Calu3 (cell line): ENCODE data around the gene DUSP16. TPM values are rescaled to one million over a fixed set of nuclear protein-coding genes. Genes with fewer than 3 reads are reported as not detected.

Source experiments
- BruUV-seq: library from RNA; stranded (reverse); fragments of 400-500 nt; replicated peaks from 2 replicates; lab custom pipeline; 2021; lab: Mats Ljungman, UMichigan
- CTCF ChIA-PET: fragments of 300-600 bp; sonication (Branson Sonifier 250); formaldehyde crosslinking; loops from one replicate; lab custom pipeline; 2022; ENCODE audit warnings: antibody characterized with exemption; lab: Charles Lee
- DNase-seq: peaks from one replicate; pipeline ENCODE4 v3.0.0; 2022
- H3K27ac Mint-ChIP-seq: one replicate; pipeline ENCODE4 v1.8.0; 2022; ENCODE audit warnings: mixed read lengths; ENCODE audit not compliant: unreplicated experiment
- H3K27me3 Mint-ChIP-seq: one replicate; pipeline ENCODE4 v1.8.0; 2022; ENCODE audit warnings: mixed read lengths; ENCODE audit not compliant: unreplicated experiment
- H3K36me3 Mint-ChIP-seq: one replicate; pipeline ENCODE4 v1.8.0; 2022; ENCODE audit warnings: mild to moderate bottlenecking, moderate library complexity, mixed read lengths; ENCODE audit not compliant: insufficient read depth, unreplicated experiment
- H3K4me1 Mint-ChIP-seq: one replicate; pipeline ENCODE4 v1.8.0; 2022; ENCODE audit warnings: mild to moderate bottlenecking, low read depth, mixed read lengths; ENCODE audit not compliant: unreplicated experiment
- H3K4me3 Mint-ChIP-seq: one replicate; pipeline ENCODE4 v1.8.0; 2022; ENCODE audit warnings: mild to moderate bottlenecking, low read depth, moderate library complexity, mixed read lengths; ENCODE audit not compliant: unreplicated experiment
- H3K9me3 Mint-ChIP-seq: one replicate; pipeline ENCODE4 v1.8.0; 2022; ENCODE audit warnings: low read depth, mixed read lengths; ENCODE audit not compliant: unreplicated experiment
- CTCF ChIP-seq: fragments of 200-600 bp; IDR thresholded peaks from one replicate; pipeline ENCODE4 v1.8.0; 2022; ENCODE audit warnings: antibody characterized with exemption; ENCODE audit not compliant: unreplicated experiment
- intact Hi-C: fragments of 100-400 bp; cut with micrococcal nuclease; formaldehyde crosslinking; loops from one replicate; pipeline ENCODE4 v1.10.0; 2022; ENCODE audit not compliant: unreplicated experiment
- total RNA-seq: library from RNA; stranded (reverse); gene quantifications from 2 replicates; pipeline ENCODE4 v1.2.3, GENCODE V29; 2022

DUSP16 gene
- total RNA-seq, 1 experiment from 2014 or later: 25.8 TPM

GRCh38 chr12:12558291-12558690, 4.4 kb downstream of the DUSP16 start:
- no peak for DNase-seq
- CTCF ChIA-PET: interaction anchor here (1.2 kb wide), 1 partner anchor 48 kb away, joined by 3 read pairs; no protein-coding TSS in a partner anchor
- Mint-ChIP-seq H3K9me3 (no peaks in the 10 kb centered on the region), H3K27ac (no peak overlapping the region), H3K4me3 (peak overlapping the region; percentile 29), H3K27me3 (no peaks in the 10 kb centered on the region), H3K36me3 (peaks cover 46% of the 10 kb centered on the region), H3K4me1 (peaks cover 31% of the 10 kb centered on the region)
- intact Hi-C loops: no loop called here
- BruUV-seq: no TSS peak
- TF ChIP-seq CTCF: no peak

GRCh38 chr12:12557733-12558132, 4.9 kb downstream of the DUSP16 start:
- H3K4me3 Mint-ChIP-seq: no peak overlapping the region
- no peaks in the 10 kb centered on the region for H3K27me3 Mint-ChIP-seq
- DNase-seq: no peak
- peaks cover 40% of the 10 kb centered on the region for H3K36me3 Mint-ChIP-seq
- intact Hi-C loops: no loop called here
- H3K9me3 Mint-ChIP-seq: no peaks in the 10 kb centered on the region
- no TSS peak for BruUV-seq
- CTCF ChIA-PET: interaction anchor here (1.2 kb wide), 1 partner anchor 49 kb away, joined by 3 read pairs; no protein-coding TSS in a partner anchor
- no peak for TF ChIP-seq CTCF
- no peak overlapping the region for H3K27ac Mint-ChIP-seq
- H3K4me1 Mint-ChIP-seq: peaks cover 31% of the 10 kb centered on the region

GRCh38 chr12:12555656-12556055, 7.0 kb downstream of the DUSP16 start:
- CTCF ChIA-PET: interaction anchor here (0.9 kb wide), 1 partner anchor 33 kb away, joined by 3 read pairs; no protein-coding TSS in a partner anchor

GRCh38 chr12:12553208-12553785, 9.4 kb downstream of the DUSP16 start:
- no peaks in the 10 kb centered on the region for H3K27me3 Mint-ChIP-seq
- H3K27ac Mint-ChIP-seq: no peak overlapping the region
- no peak for DNase-seq
- H3K4me3 Mint-ChIP-seq: no peak overlapping the region
- TF ChIP-seq CTCF: no peak
- H3K36me3 Mint-ChIP-seq: peaks cover 7% of the 10 kb centered on the region
- intact Hi-C loops: no loop called here
- CTCF ChIA-PET: no interaction called here
- no TSS peak for BruUV-seq
- peaks cover 9% of the 10 kb centered on the region for H3K4me1 Mint-ChIP-seq
- no peaks in the 10 kb centered on the region for H3K9me3 Mint-ChIP-seq

More at GRCh38 chr12:12555656-12556055, 7.0 kb downstream of the DUSP16 start:
- no TSS peak for BruUV-seq
- peaks cover 31% of the 10 kb centered on the region for H3K4me1 Mint-ChIP-seq
- no peak for TF ChIP-seq CTCF
- no peak overlapping the region for H3K27ac Mint-ChIP-seq
- DNase-seq: no peak
- no peaks in the 10 kb centered on the region for H3K27me3 Mint-ChIP-seq
- no peak overlapping the region for H3K4me3 Mint-ChIP-seq
- no peaks in the 10 kb centered on the region for H3K9me3 Mint-ChIP-seq
- intact Hi-C loops: no loop called here
- peaks cover 20% of the 10 kb centered on the region for H3K36me3 Mint-ChIP-seq
